A673 (cell line): Measurements from ENCODE around the gene EEF2K.

ENCODE experiments used
- CTCF ChIP-seq: fragments of 300-800, 200-600 bp; sonication (generic); conservative IDR thresholded peaks from 2 replicates; pipeline ENCODE4 v1.5.1; 2017; ENCODE audit warnings: low read depth, mild to moderate bottlenecking, antibody characterized with exemption, low read length, moderate library complexity, mixed read lengths
- EZH2 ChIP-seq: fragments of 200-600 bp; sonication (generic); IDR thresholded peaks from 2 replicates; pipeline ENCODE4 v1.6.1; 2017; ENCODE audit warnings: borderline replicate concordance, low read depth, mild to moderate bottlenecking, mixed read lengths, antibody characterized with exemption, low read length; ENCODE audit not compliant: poor library complexity, severe bottlenecking

- TF ChIP-seq CTCF (no peak), EZH2 (no peak)
Observed at GRCh38 chr16:22232277-22233036, 26.4 kb downstream of the EEF2K start.
